ENCODE results near the gene NPAS2. TPM values are rescaled to one million over a fixed set of nuclear protein-coding genes. Genes with fewer than 3 reads are reported as not detected.
A peak's percentile ranks its signal among the peaks of the same experiment; 100 is the strongest.

Gene NPAS2
- polyA plus RNA-seq, 4 donors: 10.6 to 20.1 (median 11.8) TPM

DNA sequence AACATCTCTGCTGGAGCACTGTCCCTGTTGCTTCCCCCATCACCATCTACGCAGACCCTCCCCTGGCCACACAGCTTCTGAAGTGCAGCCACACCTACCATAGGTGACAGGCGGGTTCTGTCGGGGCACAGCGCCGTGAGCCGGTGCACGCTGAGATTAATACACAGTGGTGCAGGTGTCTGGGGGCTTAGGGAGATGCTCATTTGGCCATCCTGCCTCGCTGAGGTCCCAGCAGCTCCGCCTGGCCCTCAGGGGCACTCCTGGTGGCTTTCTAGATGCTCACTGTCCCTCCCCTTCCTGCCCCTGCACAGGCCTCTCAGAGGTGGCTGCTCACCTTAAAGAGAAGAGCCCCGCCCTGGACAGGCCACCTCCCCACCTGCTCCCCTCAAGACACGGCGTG, 163.3 kb downstream of the NPAS2 start:
- no peak for DNase-seq (ENCODE audit: low read depth in 4 of 4, low spot score in 3 of 4)

DNA sequence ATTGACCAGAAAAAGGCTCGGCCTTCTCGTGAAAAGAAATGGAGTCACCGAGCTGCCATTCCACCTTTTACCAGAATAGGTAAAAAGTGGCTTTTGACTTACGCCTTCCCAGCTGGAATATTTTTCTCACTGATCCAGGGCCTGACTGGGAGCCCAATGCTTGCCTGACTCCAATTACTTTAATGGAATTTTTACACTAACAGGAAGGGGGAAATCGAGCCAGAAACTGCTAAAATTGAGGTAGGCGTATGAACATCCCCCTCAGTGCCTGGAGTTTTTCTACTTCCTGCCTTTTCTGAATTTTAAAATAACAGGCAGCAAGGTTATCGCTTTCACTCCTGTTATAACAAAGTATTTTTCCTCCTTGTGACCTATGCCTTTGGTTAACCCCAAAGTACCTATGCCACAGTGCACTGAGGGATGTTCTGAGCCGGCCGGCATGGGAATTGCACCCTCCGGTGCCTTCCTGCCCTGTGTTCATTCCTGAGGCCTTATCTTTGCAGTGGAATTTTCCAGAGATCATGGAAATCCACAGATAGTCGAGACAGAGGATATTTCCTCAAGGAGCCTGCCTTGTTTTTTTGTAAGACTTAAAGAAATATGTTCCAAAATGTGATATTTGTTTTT, 163.9 kb downstream of the NPAS2 start:
- DNase-seq (ENCODE audit: low read depth in 4 of 4, low spot score in 3 of 4): no peak

DNA sequence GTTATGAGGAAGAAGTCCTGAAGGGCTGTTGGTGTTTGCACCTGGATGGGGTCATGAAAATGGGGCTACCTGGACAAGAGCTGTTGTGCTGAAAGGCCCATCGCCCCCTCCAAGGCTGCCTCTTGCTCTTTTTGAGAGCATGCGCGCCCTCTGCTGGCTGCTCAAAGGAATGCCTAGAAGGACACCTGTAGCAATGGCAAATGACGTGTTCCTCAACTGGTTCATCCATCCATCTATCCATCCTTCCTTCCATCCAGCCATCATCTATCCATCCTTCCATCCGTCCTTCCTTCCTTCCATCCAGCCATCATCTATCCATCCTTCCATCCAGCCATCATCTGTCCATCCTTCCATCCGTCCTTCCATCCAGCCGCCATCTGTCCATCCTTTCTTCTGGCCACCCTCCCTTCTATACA, 165.0 kb downstream of the NPAS2 start:
- DNase-seq (ENCODE audit: low read depth in 4 of 4, low spot score in 3 of 4): peak in 3 of 4 donors; percentile 51 to 55 (median 53)

- no peak for DNase-seq (ENCODE audit: low read depth in 4 of 4, low spot score in 3 of 4)
Observed at GRCh38 chr2:100986157-100986556, 166.2 kb downstream of the NPAS2 start.

- DNase-seq (ENCODE audit: low read depth in 4 of 4, low spot score in 3 of 4): no peak
Observed at GRCh38 chr2:100987536-100987935, 167.6 kb downstream of the NPAS2 start.

DNA sequence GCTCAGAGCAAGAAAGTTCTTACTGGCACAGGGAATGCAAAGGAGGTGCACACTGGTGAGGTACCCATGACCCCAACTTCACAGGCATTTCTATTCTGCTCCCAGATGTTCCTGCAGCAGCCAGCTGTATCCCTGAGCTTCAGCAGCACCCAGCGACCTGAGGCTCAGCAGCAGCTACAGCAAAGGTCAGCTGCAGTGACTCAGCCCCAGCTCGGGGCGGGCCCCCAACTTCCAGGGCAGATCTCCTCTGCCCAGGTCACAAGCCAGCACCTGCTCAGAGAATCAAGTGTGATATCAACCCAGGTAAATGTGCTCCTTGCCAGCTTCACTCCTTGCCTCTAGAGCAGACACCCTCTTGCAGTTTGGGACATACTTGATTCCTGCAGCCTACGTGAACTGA, 168.0 kb downstream of the NPAS2 start:
- no peak for DNase-seq (ENCODE audit: low read depth in 4 of 4, low spot score in 3 of 4)

GRCh38 chr2:100988630-100989417, 168.9 kb downstream of the NPAS2 start:
- no peak for DNase-seq (ENCODE audit: low read depth in 4 of 4, low spot score in 3 of 4)

GRCh38 chr2:100989666-100990065, 169.7 kb downstream of the NPAS2 start:
- no peak for DNase-seq (ENCODE audit: low read depth in 4 of 4, low spot score in 3 of 4)

- DNase-seq (ENCODE audit: low read depth in 4 of 4, low spot score in 3 of 4): no peak
Observed at GRCh38 chr2:100990166-100990565, 170.2 kb downstream of the NPAS2 start.

DNA sequence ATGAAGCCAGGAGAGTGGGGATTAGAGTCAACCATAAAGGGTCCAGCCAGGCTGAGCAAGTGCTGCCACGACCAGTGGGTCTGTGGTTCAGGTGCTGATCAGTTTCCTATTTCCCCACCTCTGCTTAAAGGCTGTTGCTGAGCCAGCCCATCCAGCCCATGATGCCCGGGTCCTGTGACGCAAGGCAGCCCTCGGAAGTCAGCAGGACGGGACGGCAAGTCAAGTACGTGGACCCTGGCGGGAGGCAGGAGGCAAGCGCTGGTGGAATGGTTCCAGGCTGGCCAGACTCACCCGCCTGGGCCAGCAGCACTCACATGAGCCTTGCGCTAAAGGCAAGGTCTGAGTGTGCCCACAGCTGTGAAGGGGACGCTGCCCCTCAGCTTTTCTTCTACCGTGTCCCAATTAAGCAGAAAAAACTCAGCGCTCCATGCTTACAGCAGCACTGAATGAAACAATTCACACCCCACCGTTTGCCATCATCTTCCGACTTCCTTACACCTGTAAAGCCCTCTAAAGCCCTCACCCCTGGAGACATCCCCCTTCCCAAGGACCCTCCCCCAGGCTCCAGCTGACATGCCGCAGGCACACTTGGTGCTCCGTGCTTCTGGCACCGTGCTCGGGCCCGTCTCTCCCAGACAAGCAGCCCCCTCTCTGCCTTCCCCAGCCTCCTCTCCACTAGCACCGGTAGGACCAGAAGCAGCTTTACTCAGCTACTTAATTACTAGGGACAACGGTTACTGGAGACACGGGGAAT, 170.9 kb downstream of the NPAS2 start:
- no peak for DNase-seq (ENCODE audit: low read depth in 4 of 4, low spot score in 3 of 4)

GRCh38 chr2:100991404-100991773, 171.4 kb downstream of the NPAS2 start:
- no peak for DNase-seq (ENCODE audit: low read depth in 4 of 4, low spot score in 3 of 4)

- DNase-seq (ENCODE audit: low read depth in 4 of 4, low spot score in 3 of 4): no peak
Observed at GRCh38 chr2:100992262-100992661, 172.3 kb downstream of the NPAS2 start.

GRCh38 chr2:100993294-100993693, 173.4 kb downstream of the NPAS2 start:
- DNase-seq (ENCODE audit: low read depth in 4 of 4, low spot score in 3 of 4): no peak

DNA sequence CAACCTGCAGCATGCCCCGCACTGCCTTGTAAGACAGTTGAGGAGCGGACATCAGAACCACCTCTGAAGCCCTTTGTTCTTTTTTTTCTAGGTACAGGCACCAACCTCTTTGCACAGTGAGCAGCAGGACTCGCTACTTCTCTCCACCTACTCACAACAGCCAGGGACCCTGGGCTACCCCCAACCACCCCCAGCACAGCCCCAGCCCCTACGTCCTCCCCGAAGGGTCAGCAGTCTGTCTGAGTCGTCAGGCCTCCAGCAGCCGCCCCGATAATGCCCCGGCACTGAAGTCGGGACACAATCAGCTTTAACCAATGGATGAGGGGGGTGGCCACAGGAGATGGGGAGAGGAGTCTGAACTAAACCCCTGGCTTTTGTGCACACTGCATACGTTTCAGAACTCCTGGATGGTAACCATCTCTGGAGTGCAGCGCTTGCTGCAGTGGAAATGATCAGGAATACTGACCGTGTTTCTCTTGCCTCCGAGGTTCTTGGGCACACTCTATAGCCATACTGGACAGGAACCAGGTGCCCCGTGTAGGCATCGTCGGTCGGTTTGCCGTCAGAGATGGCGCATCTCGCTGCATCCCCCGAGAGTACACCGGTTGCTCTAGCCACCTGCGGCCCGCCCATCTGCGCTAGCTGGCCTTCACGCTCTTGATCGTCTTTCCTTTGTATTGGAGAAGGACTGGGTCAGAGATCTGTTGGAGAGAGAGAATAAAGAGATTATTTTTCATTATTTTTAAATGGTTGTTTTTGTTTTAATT, 175.6 kb downstream of the NPAS2 start:
- DNase-seq (ENCODE audit: low read depth in 4 of 4, low spot score in 3 of 4): no peak

DNA sequence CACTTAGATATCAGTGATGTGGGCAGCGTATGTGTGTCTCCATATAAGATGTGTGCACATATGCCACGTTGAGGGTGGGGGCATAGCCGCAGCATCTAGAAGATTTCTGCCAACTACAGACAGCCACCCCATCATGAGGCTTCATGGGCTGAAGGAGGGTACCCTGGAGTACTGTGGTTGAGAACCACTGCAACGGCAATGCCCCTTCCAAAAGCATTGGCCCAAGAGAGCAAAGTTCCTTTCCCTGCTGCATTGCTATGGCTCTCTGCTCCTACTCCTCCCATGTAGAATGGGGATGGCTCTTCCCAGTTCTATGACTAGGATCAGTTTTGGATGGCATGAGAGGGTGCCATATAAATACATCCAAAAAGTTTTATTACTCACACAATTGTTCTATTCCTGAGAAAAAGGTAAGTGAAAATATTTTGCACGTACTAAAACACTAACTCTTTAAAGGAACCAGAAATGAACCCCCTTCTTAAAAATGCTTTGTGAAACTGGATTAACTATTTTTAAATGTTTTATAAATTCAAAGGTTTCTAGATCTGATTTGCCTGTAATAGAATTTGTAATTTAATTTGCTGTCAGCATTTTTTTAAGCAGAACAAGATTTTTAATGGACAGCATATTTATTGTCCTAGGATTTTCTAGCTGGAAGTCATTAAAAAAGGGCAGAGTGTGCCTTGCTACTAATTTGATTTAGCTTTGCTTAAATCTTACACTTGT, 177.7 kb downstream of the NPAS2 start:
- DNase-seq (ENCODE audit: low read depth in 4 of 4, low spot score in 3 of 4): no peak

- no peak for DNase-seq (ENCODE audit: low read depth in 4 of 4, low spot score in 3 of 4)
Observed at GRCh38 chr2:100998235-100998573, 178.3 kb downstream of the NPAS2 start.

- DNase-seq (ENCODE audit: low read depth in 4 of 4, low spot score in 3 of 4): no peak
Observed at GRCh38 chr2:100999995-101000394, 180.1 kb downstream of the NPAS2 start.

DNA sequence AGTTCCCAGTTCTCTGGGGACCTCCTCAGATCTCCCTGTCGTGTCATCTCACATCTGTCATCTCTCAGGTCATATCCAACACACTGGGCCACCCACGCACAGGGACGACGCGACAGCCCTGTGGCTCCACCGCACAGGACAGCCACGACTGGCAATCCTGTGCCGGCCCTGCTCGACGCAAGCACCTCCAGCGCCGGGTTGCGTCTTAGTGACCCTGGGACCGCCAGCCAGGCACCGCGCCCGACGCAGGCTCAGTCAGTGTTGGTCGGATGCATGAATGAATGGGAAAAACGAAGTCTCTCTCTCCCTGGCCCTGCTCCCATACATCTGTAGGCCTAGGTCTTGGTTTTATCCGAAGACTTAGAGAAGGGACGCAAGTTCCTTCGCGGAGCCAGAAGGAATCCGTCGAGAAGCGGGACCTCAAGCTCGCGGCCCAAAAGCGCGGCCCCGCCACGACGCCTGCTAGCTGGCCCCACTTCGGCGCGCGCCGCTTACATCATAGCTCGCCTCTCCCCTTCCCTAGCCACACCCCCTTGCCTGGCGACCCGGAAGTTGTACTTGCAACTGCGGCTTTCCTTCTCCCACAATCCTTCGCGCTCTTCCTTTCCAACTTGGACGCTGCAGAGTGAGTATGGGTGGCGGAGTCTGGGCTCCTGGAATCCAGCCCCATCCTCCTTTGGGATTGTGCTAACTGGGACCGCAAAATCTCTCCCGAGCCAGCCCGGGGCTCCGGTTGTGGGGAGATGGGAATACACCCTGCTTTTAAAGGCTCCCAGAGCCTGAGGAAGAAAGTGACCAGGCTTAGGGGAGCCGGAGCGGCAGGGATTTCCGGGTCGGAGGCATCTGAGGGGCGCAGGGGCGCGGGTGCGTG, 182.0 kb downstream of the NPAS2 start, which contains the start of gene RPL31:
Gene RPL31 (plus strand): TSS at position 599 of the 871 bp plus-strand sequence. CDS start 413 bp downstream, outside the sequence.
- DNase-seq (ENCODE audit: low read depth in 4 of 4, low spot score in 3 of 4): peak; percentile 90 to 97 (median 96)

Measured in right renal pelvis (tissue), 4 donors.